ENCODE results near the gene CAPN15. TPM values are rescaled to one million over a fixed set of nuclear protein-coding genes. Genes with fewer than 3 reads are reported as not detected.
A peak's percentile ranks its signal among the peaks of the same experiment; 100 is the strongest.

CAPN15 gene
- total and polyA plus RNA-seq, 9 of the 15 experiments (the other 6 are each of a cell fraction or from before 2014, with no cell fraction given) = 0.62 to 111 (median 14.2) TPM

DNA sequence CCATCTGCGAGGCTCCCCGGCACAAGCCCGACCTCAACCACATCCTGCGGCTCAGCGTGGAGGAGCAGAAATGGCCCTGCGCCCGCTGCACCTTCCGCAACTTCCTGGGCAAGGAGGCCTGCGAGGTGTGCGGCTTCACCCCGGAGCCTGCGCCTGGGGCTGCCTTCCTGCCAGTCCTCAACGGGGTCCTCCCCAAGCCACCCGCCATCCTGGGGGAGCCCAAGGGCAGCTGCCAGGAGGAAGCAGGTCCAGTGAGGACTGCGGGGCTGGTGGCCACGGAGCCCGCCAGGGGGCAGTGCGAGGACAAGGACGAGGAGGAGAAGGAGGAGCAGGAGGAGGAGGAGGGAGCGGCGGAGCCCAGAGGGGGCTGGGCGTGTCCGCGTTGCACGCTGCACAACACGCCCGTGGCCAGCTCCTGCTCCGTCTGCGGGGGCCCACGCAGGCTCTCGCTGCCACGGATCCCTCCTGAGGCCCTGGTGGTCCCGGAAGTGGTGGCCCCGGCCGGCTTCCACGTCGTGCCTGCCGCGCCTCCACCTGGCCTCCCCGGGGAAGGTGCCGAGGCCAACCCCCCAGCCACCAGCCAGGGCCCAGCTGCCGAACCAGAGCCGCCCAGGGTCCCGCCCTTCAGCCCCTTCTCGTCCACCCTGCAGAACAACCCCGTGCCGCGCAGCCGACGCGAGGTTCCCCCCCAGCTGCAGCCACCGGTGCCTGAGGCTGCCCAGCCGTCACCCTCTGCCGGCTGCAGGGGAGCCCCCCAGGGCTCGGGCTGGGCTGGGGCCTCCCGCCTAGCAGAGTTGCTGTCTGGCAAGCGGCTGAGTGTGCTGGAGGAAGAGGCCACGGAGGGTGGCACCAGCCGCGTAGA, 19.6 kb downstream of the CAPN15 start (continued):
- TF ChIP-seq MAZ (CRISPR knock-in tag; conservative IDR thresholded peaks at IDR 0.05 in 1 of 2, IDR thresholded peaks at IDR 0.05 in 1 of 2) (0 out of 4 replicates have a peak, but pooled peaks of 1 of the 2 experiments have one; percentile 48), SREBF2 (CRISPR knock-in tag; IDR thresholded peaks at IDR 0.05) (no peak), TOE1 (IDR thresholded peaks at IDR 0.05; ENCODE audit: borderline replicate concordance) (no peak), TOE1 (CRISPR knock-in tag; IDR thresholded peaks at IDR 0.05; ENCODE audit: borderline replicate concordance, low read depth) (no peak), ZNF830 (CRISPR knock-in tag; IDR thresholded peaks at IDR 0.05) (no peak), ZNF311 (CRISPR knock-in tag; IDR thresholded peaks at IDR 0.05) (no peak), RNF2 (IDR thresholded peaks at IDR 0.05) (no peak), MECOM (CRISPR knock-in tag; IDR thresholded peaks at IDR 0.05) (no peak), GTF2A2 (tag; IDR thresholded peaks at IDR 0.05) (no peak), TAL1 (IDR thresholded peaks at IDR 0.05) (no peak), NR2C1 (IDR thresholded peaks at IDR 0.05) (no peak), NR2C1 (tag; IDR thresholded peaks at IDR 0.05) (no peak), BHLHE40 (IDR thresholded peaks at IDR 0.05; ENCODE audit: low read length) (0 out of 2 replicates have a peak, but pooled peaks have one; percentile 21), ZNF586 (CRISPR knock-in tag; conservative IDR thresholded peaks at IDR 0.05) (no peak)
- TF ChIP-seq, protein P1, sequence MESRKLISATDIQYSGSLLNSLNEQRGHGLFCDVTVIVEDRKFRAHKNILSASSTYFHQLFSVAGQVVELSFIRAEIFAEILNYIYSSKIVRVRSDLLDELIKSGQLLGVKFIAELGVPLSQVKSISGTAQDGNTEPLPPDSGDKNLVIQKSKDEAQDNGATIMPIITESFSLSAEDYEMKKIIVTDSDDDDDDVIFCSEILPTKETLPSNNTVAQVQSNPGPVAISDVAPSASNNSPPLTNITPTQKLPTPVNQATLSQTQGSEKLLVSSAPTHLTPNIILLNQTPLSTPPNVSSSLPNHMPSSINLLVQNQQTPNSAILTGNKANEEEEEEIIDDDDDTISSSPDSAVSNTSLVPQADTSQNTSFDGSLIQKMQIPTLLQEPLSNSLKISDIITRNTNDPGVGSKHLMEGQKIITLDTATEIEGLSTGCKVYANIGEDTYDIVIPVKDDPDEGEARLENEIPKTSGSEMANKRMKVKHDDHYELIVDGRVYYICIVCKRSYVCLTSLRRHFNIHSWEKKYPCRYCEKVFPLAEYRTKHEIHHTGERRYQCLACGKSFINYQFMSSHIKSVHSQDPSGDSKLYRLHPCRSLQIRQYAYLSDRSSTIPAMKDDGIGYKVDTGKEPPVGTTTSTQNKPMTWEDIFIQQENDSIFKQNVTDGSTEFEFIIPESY (CRISPR knock-in tag; IDR thresholded peaks at IDR 0.05) = peak; percentile 93
- TF ChIP-seq, protein P2, sequence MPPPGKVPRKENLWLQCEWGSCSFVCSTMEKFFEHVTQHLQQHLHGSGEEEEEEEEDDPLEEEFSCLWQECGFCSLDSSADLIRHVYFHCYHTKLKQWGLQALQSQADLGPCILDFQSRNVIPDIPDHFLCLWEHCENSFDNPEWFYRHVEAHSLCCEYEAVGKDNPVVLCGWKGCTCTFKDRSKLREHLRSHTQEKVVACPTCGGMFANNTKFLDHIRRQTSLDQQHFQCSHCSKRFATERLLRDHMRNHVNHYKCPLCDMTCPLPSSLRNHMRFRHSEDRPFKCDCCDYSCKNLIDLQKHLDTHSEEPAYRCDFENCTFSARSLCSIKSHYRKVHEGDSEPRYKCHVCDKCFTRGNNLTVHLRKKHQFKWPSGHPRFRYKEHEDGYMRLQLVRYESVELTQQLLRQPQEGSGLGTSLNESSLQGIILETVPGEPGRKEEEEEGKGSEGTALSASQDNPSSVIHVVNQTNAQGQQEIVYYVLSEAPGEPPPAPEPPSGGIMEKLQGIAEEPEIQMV (tag; conservative IDR thresholded peaks at IDR 0.05; ENCODE audit: low read depth) = peak; percentile 62; the same call in 1 of the 2 replicates

Measured in K562 (cell line).